ENCODE results near the gene SLX4. TPM values are rescaled to one million over a fixed set of nuclear protein-coding genes. Genes with fewer than 3 reads are reported as not detected.

The SLX4 gene
- total RNA-seq, 2 donors from 2014 or later, result 3.5 to 6.3 TPM

DNA sequence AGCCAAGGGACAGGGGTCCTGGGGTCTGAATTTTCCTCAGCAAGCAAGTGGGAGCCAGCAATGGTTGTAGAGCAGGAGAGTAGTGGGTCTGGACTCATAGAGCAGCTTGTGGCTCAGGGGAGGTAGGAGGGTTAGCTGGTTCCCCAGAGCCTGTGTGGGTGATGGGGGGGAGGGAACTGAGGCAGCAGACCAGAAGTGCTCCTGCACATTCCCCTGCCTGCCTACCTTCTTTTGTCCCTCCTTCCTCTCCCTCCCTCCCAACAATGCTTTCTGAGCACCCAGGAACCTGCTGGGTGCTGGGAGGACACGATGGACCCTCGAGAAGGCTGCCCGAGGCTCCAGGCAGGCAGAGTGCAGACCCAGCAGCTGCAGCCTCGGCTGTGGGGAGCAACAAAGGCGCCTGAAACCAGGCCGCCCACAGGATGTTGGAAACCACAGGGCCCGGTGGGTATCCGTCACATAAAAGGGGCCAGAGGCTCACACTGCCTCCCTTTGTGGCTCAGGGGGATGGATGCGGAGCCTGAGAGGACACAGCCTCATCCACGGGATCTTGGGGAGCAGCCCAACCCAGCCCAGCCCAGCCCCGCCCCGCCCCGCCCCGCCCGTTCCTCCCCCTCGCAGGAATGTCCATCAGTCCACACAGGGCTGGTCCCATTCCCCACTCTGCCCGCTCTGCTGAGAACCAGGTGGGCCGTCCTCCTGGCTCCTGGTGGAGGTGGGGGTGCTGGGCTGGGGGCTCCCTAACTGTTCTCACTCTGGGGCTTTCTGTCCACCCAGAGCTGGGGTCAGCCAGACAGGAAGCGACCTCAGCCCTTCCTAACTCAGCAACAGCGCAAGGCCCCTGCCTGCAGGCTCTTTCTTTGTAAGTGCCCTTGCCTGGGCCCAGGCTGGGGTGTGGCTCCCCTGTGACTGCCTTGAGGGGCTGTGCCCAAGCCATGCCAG is 32.5 kb downstream of the SLX4 start:
- intact Hi-C loops (cut with DNase I), result no loop called here
- no peak overlapping the region for H3K4me3 ChIP-seq

DNA sequence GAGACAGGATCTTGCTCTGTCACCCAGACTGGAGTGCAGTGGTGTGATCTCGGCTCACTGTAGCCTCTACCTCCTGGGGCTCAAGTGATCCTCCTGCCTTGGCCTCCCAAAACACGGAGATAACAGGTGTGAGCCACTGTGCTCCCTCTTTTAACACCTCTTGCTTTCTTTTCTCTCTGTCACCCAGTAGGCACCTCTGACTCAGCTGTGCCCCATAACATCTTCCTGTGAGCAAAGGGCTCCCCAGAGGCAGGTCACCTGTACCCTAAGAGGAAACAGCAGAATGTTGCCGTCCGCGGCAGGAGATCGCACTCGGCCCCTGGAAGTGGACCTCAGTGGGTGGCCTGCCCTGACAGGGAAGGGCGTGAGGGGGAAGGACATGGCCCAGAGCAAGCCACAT is 33.3 kb downstream of the SLX4 start:
- intact Hi-C loops (cut with DNase I), result no loop called here
- H3K36me3 ChIP-seq, result no peaks in the 10 kb centered on the region
- H3K4me1 ChIP-seq, result no peaks in the 10 kb centered on the region
- no peaks in the 10 kb centered on the region for H3K27me3 ChIP-seq
- H3K27ac ChIP-seq, result no peak overlapping the region
- no peaks in the 10 kb centered on the region for H3K9me3 ChIP-seq
- no peak overlapping the region for H3K4me3 ChIP-seq
- no peak overlapping the region for H3K9ac ChIP-seq (ENCODE audit: low read depth in 2 of 2, low read length in 2 of 2)
- TF ChIP-seq, protein P1, sequence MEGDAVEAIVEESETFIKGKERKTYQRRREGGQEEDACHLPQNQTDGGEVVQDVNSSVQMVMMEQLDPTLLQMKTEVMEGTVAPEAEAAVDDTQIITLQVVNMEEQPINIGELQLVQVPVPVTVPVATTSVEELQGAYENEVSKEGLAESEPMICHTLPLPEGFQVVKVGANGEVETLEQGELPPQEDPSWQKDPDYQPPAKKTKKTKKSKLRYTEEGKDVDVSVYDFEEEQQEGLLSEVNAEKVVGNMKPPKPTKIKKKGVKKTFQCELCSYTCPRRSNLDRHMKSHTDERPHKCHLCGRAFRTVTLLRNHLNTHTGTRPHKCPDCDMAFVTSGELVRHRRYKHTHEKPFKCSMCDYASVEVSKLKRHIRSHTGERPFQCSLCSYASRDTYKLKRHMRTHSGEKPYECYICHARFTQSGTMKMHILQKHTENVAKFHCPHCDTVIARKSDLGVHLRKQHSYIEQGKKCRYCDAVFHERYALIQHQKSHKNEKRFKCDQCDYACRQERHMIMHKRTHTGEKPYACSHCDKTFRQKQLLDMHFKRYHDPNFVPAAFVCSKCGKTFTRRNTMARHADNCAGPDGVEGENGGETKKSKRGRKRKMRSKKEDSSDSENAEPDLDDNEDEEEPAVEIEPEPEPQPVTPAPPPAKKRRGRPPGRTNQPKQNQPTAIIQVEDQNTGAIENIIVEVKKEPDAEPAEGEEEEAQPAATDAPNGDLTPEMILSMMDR (IDR thresholded peaks at IDR 0.05), result no peak
- no peak for DNase-seq

More for the DNA sequence above, 32.5 kb downstream of the SLX4 start:
- Histone ChIP-seq H3K9ac (ENCODE audit: low read depth in 2 of 2, low read length in 2 of 2) (no peak overlapping the region), H3K27me3 (no peaks in the 10 kb centered on the region), H3K9me3 (no peaks in the 10 kb centered on the region), H3K36me3 (no peaks in the 10 kb centered on the region), H3K27ac (no peak overlapping the region), H3K4me1 (no peaks in the 10 kb centered on the region)
- TF ChIP-seq, protein P1 (IDR thresholded peaks at IDR 0.05), result no peak
- no peak for DNase-seq

- no peaks in the 10 kb centered on the region for H3K36me3 ChIP-seq
- no peaks in the 10 kb centered on the region for H3K4me1 ChIP-seq
- H3K27me3 ChIP-seq, result no peaks in the 10 kb centered on the region
- peak within 1 kb of the TSS; percentile 23 for H3K4me3 ChIP-seq
- no peaks in the 10 kb centered on the region for H3K9me3 ChIP-seq
- peak within 1 kb of the TSS; percentile 2 for H3K27ac ChIP-seq
- TF ChIP-seq, protein P1 (IDR thresholded peaks at IDR 0.05), result no peak
- intact Hi-C loops (cut with DNase I), result no loop called here
- peak within 1 kb of the TSS in 1 of 2 donors; percentile 26 for H3K9ac ChIP-seq (ENCODE audit: low read depth in 2 of 2, low read length in 2 of 2)
- DNase-seq, result no peak
Measured at GRCh38 chr16:3577302-3577752, 34.1 kb downstream of the SLX4 start, which contains the start of gene NLRC3. NLRC3 (minus strand) TSS chr16:3577403; CDS start chr16:3565036, 12,367 bp downstream.

DNA sequence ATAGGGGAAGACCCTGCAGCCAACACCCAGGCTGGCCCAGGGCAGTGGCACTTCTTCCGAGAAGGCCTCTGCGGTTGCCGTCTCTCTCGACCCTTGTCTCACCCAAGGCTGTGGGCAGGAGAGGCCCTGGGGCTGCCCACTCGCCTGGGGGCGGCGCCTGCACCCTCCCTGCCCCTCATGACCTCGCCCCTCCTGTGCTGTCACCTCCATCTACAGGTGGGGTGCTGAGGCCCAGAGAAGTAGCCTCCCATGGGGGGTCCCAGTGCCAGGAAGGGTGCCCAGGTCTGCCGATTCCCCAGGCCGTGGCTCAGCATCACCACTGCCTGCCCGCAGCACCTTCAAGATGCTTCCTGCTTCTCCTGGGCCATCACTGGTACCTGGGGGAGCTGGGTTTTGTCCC is 35.2 kb downstream of the SLX4 start:
- TF ChIP-seq, protein P1 (IDR thresholded peaks at IDR 0.05), result no peak
- Histone ChIP-seq H3K4me3 (peak overlapping the region; percentile 23), H3K27ac (no peak overlapping the region), H3K9me3 (no peaks in the 10 kb centered on the region), H3K9ac (ENCODE audit: low read depth in 2 of 2, low read length in 2 of 2) (no peak overlapping the region), H3K36me3 (no peaks in the 10 kb centered on the region), H3K4me1 (no peaks in the 10 kb centered on the region), H3K27me3 (no peaks in the 10 kb centered on the region)
- no peak for DNase-seq
- intact Hi-C loops (cut with DNase I), result no loop called here

DNA sequence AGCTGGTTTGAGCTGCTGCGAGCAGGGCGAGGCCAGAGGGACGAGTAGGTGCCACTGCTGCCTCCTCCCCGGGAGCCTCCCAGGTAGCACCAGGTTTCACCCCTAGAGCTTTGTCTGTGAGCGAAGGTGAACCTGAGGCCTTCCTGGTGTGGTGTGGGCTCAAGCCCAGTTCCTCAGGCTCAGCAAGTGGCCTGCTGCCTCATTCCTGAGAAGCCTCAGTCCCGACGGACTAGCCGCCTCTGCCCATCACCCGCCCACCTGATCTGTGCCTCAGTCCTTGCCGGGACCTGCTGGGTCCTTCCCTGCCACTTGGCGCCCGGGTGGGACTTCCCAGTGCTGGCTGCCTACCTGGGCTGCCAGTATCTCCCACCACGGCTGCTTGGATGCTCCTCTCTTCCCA is 35.9 kb downstream of the SLX4 start:
- Histone ChIP-seq H3K27me3 (no peaks in the 10 kb centered on the region), H3K27ac (no peak overlapping the region), H3K9me3 (no peaks in the 10 kb centered on the region), H3K9ac (ENCODE audit: low read depth in 2 of 2, low read length in 2 of 2) (peak overlapping the region in 1 of 2 donors; percentile 3), H3K4me1 (no peaks in the 10 kb centered on the region), H3K36me3 (no peaks in the 10 kb centered on the region), H3K4me3 (peak overlapping the region; percentile 23)
- intact Hi-C loops (cut with DNase I), result no loop called here
- DNase-seq, result no peak
- TF ChIP-seq, protein P1 (IDR thresholded peaks at IDR 0.05), result no peak
